Activated naive CD4-positive, alpha-beta T cell treated with anti-CD3 and anti-CD28 coated beads for 36 hours (primary cell): Measurements from ENCODE around the gene EXOC6B. TPM values are rescaled to one million over a fixed set of nuclear protein-coding genes. Genes with fewer than 3 reads are reported as not detected.

Experiments
- CTCF ChIA-PET: fragments of 350-600 bp; sonication (Branson Sonifier 250); formaldehyde crosslinking; loops from one replicate; lab custom pipeline; 2021; ENCODE audit warnings: antibody characterized with exemption; lab: Charles Lee
- DNase-seq: peaks from one replicate; pipeline ENCODE4 v3.0.0-alpha.2; 2020
- H3K27ac Mint-ChIP-seq: one replicate; pipeline ENCODE4 v1.8.0; 2021; ENCODE audit warnings: mild to moderate bottlenecking, mixed read lengths
- H3K27me3 Mint-ChIP-seq: one replicate; pipeline ENCODE4 v1.8.0; 2021; ENCODE audit warnings: low read depth, mixed read lengths
- H3K36me3 Mint-ChIP-seq: one replicate; pipeline ENCODE4 v1.8.0; 2021; ENCODE audit warnings: low read depth, mixed read lengths
- H3K4me1 Mint-ChIP-seq: one replicate; pipeline ENCODE4 v1.8.0; 2021; ENCODE audit warnings: low read depth, mixed read lengths
- H3K4me3 Mint-ChIP-seq: one replicate; pipeline ENCODE4 v1.8.0; 2021; ENCODE audit warnings: mild to moderate bottlenecking, moderate library complexity, mixed read lengths
- H3K9me3 Mint-ChIP-seq: one replicate; pipeline ENCODE4 v1.8.0; 2021; ENCODE audit warnings: mixed read lengths
- intact Hi-C: fragments of 100-400 bp; cut with micrococcal nuclease; formaldehyde crosslinking; loops from one replicate; pipeline ENCODE4 v1.15.1; 2023
- total RNA-seq, 2 experiments: library from RNA; stranded (reverse); gene quantifications; one replicate each; pipeline ENCODE4 v1.2.3, GENCODE V29; 2021

The EXOC6B gene
- total RNA-seq, 2 experiments from 2014 or later = 6.1 to 7.5 TPM

GRCh38 chr2:72719416-72719815, 106.4 kb downstream of the EXOC6B start:
- intact Hi-C loops = no loop called here
- no peak overlapping the region for H3K27ac Mint-ChIP-seq
- H3K27me3 Mint-ChIP-seq = no peaks in the 10 kb centered on the region
- H3K36me3 Mint-ChIP-seq = peaks cover under 1% of the 10 kb centered on the region
- DNase-seq = no peak
- H3K4me1 Mint-ChIP-seq = no peaks in the 10 kb centered on the region
- no peak overlapping the region for H3K4me3 Mint-ChIP-seq
- CTCF ChIA-PET = no interaction called here
- no peaks in the 10 kb centered on the region for H3K9me3 Mint-ChIP-seq

GRCh38 chr2:72718876-72719275, 107.0 kb downstream of the EXOC6B start:
- no peak overlapping the region for H3K27ac Mint-ChIP-seq
- H3K4me3 Mint-ChIP-seq = no peak overlapping the region
- intact Hi-C loops = no loop called here
- H3K27me3 Mint-ChIP-seq = no peaks in the 10 kb centered on the region
- CTCF ChIA-PET = no interaction called here
- no peaks in the 10 kb centered on the region for H3K9me3 Mint-ChIP-seq
- H3K4me1 Mint-ChIP-seq = no peaks in the 10 kb centered on the region
- peaks cover 2% of the 10 kb centered on the region for H3K36me3 Mint-ChIP-seq
- no peak for DNase-seq

GRCh38 chr2:72716601-72717000, 109.2 kb downstream of the EXOC6B start:
- CTCF ChIA-PET = no interaction called here
- H3K4me1 Mint-ChIP-seq = no peaks in the 10 kb centered on the region
- H3K36me3 Mint-ChIP-seq = peaks cover 4% of the 10 kb centered on the region
- no peaks in the 10 kb centered on the region for H3K27me3 Mint-ChIP-seq
- no peaks in the 10 kb centered on the region for H3K9me3 Mint-ChIP-seq
- no peak overlapping the region for H3K4me3 Mint-ChIP-seq
- no peak for DNase-seq
- no peak overlapping the region for H3K27ac Mint-ChIP-seq
- intact Hi-C loops = no loop called here

- no peak for DNase-seq
- intact Hi-C loops = no loop called here
- Mint-ChIP-seq H3K27me3 (no peaks in the 10 kb centered on the region), H3K36me3 (peaks cover 8% of the 10 kb centered on the region), H3K27ac (no peak overlapping the region), H3K4me3 (no peak overlapping the region), H3K9me3 (no peaks in the 10 kb centered on the region), H3K4me1 (no peaks in the 10 kb centered on the region)
- CTCF ChIA-PET = no interaction called here
Measured at GRCh38 chr2:72713857-72714256, 112.0 kb downstream of the EXOC6B start.

GRCh38 chr2:72712977-72713376, 112.9 kb downstream of the EXOC6B start:
- no peak overlapping the region for H3K4me3 Mint-ChIP-seq
- intact Hi-C loops = no loop called here
- no peak for DNase-seq
- peaks cover 8% of the 10 kb centered on the region for H3K36me3 Mint-ChIP-seq
- no peaks in the 10 kb centered on the region for H3K4me1 Mint-ChIP-seq
- H3K9me3 Mint-ChIP-seq = no peaks in the 10 kb centered on the region
- CTCF ChIA-PET = no interaction called here
- H3K27me3 Mint-ChIP-seq = no peaks in the 10 kb centered on the region
- H3K27ac Mint-ChIP-seq = no peak overlapping the region

- Mint-ChIP-seq H3K27me3 (no peaks in the 10 kb centered on the region), H3K27ac (no peak overlapping the region), H3K4me1 (no peaks in the 10 kb centered on the region), H3K4me3 (no peak overlapping the region), H3K36me3 (peaks cover 8% of the 10 kb centered on the region), H3K9me3 (no peaks in the 10 kb centered on the region)
- intact Hi-C loops = no loop called here
- DNase-seq = no peak
- CTCF ChIA-PET = no interaction called here
Measured at GRCh38 chr2:72712304-72712703, 113.5 kb downstream of the EXOC6B start.

- intact Hi-C loops = no loop called here
- Mint-ChIP-seq H3K4me3 (no peak overlapping the region), H3K27me3 (no peaks in the 10 kb centered on the region), H3K27ac (no peak overlapping the region), H3K36me3 (peaks cover 17% of the 10 kb centered on the region), H3K4me1 (no peaks in the 10 kb centered on the region), H3K9me3 (peaks cover under 1% of the 10 kb centered on the region)
- CTCF ChIA-PET = no interaction called here
- DNase-seq = no peak
Measured at GRCh38 chr2:72710418-72711152, 115.2 kb downstream of the EXOC6B start.

- intact Hi-C loops = no loop called here
- no peaks in the 10 kb centered on the region for H3K27me3 Mint-ChIP-seq
- CTCF ChIA-PET = no interaction called here
Measured at GRCh38 chr2:72708236-72708635, 117.6 kb downstream of the EXOC6B start.

GRCh38 chr2:72698300-72698699, 127.5 kb downstream of the EXOC6B start:
- intact Hi-C loops = no loop called here
- no peak for DNase-seq
- CTCF ChIA-PET = no interaction called here
- Mint-ChIP-seq H3K9me3 (no peaks in the 10 kb centered on the region), H3K4me3 (no peak overlapping the region), H3K27me3 (no peaks in the 10 kb centered on the region), H3K4me1 (no peaks in the 10 kb centered on the region), H3K27ac (no peak overlapping the region), H3K36me3 (peaks cover 7% of the 10 kb centered on the region)

More at GRCh38 chr2:72708236-72708635, 117.6 kb downstream of the EXOC6B start:
- Mint-ChIP-seq H3K4me3 (no peak overlapping the region), H3K36me3 (peaks cover 20% of the 10 kb centered on the region), H3K27ac (no peak overlapping the region), H3K4me1 (no peaks in the 10 kb centered on the region), H3K9me3 (peaks cover 3% of the 10 kb centered on the region)
- DNase-seq = no peak

- CTCF ChIA-PET = no interaction called here
- intact Hi-C loops = no loop called here
- H3K27ac Mint-ChIP-seq = no peak overlapping the region
- H3K9me3 Mint-ChIP-seq = no peaks in the 10 kb centered on the region
- no peak overlapping the region for H3K4me3 Mint-ChIP-seq
- DNase-seq = no peak
- no peaks in the 10 kb centered on the region for H3K27me3 Mint-ChIP-seq
- H3K36me3 Mint-ChIP-seq = peaks cover 11% of the 10 kb centered on the region
- H3K4me1 Mint-ChIP-seq = no peaks in the 10 kb centered on the region
Measured at GRCh38 chr2:72696559-72696958, 129.3 kb downstream of the EXOC6B start.

GRCh38 chr2:72695676-72696075, 130.2 kb downstream of the EXOC6B start:
- Mint-ChIP-seq H3K36me3 (peaks cover 9% of the 10 kb centered on the region), H3K27ac (no peak overlapping the region), H3K9me3 (no peaks in the 10 kb centered on the region), H3K4me1 (no peaks in the 10 kb centered on the region), H3K4me3 (no peak overlapping the region), H3K27me3 (no peaks in the 10 kb centered on the region)
- intact Hi-C loops = no loop called here
- DNase-seq = no peak
- CTCF ChIA-PET = no interaction called here

GRCh38 chr2:72694715-72695496, 130.9 kb downstream of the EXOC6B start:
- Mint-ChIP-seq H3K27me3 (no peaks in the 10 kb centered on the region), H3K9me3 (no peaks in the 10 kb centered on the region), H3K36me3 (peaks cover 9% of the 10 kb centered on the region), H3K4me1 (no peaks in the 10 kb centered on the region), H3K27ac (no peak overlapping the region), H3K4me3 (no peak overlapping the region)
- intact Hi-C loops = no loop called here
- DNase-seq = no peak
- CTCF ChIA-PET = no interaction called here
